Measurements from ENCODE around the gene IL32.
A peak's percentile ranks its signal among the peaks of the same experiment; 100 is the strongest.

The IL32 gene

GRCh38 chr16:3059041-3059722 lies 6.3 kb upstream of the IL32 start (continued):
- peak; percentile 30; the same call in 1 of the 2 replicates for TF ChIP-seq KLF8 (tag by site-specific recombination; IDR thresholded peaks at IDR 0.05)
- TF ChIP-seq ZNF2 (tag by site-specific recombination; IDR thresholded peaks at IDR 0.05), result peak; percentile 34; the same call in 1 of the 2 replicates
- TF ChIP-seq KLF16 (tag by site-specific recombination; IDR thresholded peaks at IDR 0.05), result peak; percentile 77
- TF ChIP-seq KLF10 (tag by site-specific recombination; IDR thresholded peaks at IDR 0.05), result peak; percentile 79
- TF ChIP-seq ZBTB17 (tag by site-specific recombination; IDR thresholded peaks at IDR 0.05), result peak; percentile 22; the same call in 1 of the 2 replicates
- TF ChIP-seq ZNF23 (tag by site-specific recombination; IDR thresholded peaks at IDR 0.05; ENCODE audit: borderline replicate concordance), result no peak
- no peak for TF ChIP-seq ZNF133 (tag by site-specific recombination; IDR thresholded peaks at IDR 0.05)
- peak; percentile 84 for TF ChIP-seq ZNF341 (tag by site-specific recombination; IDR thresholded peaks at IDR 0.05; ENCODE audit: low read depth)
- peak; percentile 82 for TF ChIP-seq PATZ1 (tag by site-specific recombination; IDR thresholded peaks at IDR 0.05)
- peak; percentile 55; the same call in 1 of the 2 replicates for TF ChIP-seq ZNF76 (tag by site-specific recombination; IDR thresholded peaks at IDR 0.05; ENCODE audit: borderline replicate concordance, low read depth)
- peak; percentile 82 for TF ChIP-seq GLIS1 (tag by site-specific recombination; IDR thresholded peaks at IDR 0.05)
- TF ChIP-seq PBX3 (CRISPR knock-in tag; IDR thresholded peaks at IDR 0.05), result 0 out of 2 replicates have a peak, but pooled peaks have one; percentile 71
- no peak for TF ChIP-seq ZNF157 (tag by site-specific recombination; IDR thresholded peaks at IDR 0.05)
- no peak for TF ChIP-seq ZNF555 (tag by site-specific recombination; conservative IDR thresholded peaks at IDR 0.05)

GRCh38 chr16:3059723-3060242 lies 5.7 kb upstream of the IL32 start:
- H3K36me3 ChIP-seq (ENCODE audit: control insufficient read depth in 2 of 2, insufficient read depth in 1 of 2, low read length in 2 of 2), result peaks cover 0 to 13% of the 10 kb centered on the region in 2 experiments; a peak in 2 of 3 replicates
- H3K4me1 ChIP-seq (ENCODE audit: control insufficient read depth, insufficient read depth, low read length), result peaks cover 3% of the 10 kb centered on the region
- H3K27ac ChIP-seq (ENCODE audit: extremely low read depth, low read depth, low read length), result peak overlapping the region; percentile 56; the same call in 1 of the 2 replicates
- no peaks in the 10 kb centered on the region for H3K9me3 ChIP-seq (ENCODE audit: control insufficient read depth, insufficient read depth, low read depth, low read length)
- no peak for TF ChIP-seq ZNF10 (tag by site-specific recombination; IDR thresholded peaks at IDR 0.05)
- TF ChIP-seq ZFHX2 (tag by site-specific recombination; conservative IDR thresholded peaks at IDR 0.05), result 0 out of 2 replicates have a peak, but pooled peaks have one; percentile 5
- no peak for TF ChIP-seq ZNF580 (tag by site-specific recombination; IDR thresholded peaks at IDR 0.05)
- no peak for TF ChIP-seq ZNF239 (tag by site-specific recombination; IDR thresholded peaks at IDR 0.05)
- peak; percentile 44 for TF ChIP-seq ZIC2 (tag by site-specific recombination; IDR thresholded peaks at IDR 0.05)
- TF ChIP-seq GLI4 (tag by site-specific recombination; IDR thresholded peaks at IDR 0.05), result 0 out of 2 replicates have a peak, but pooled peaks have one; percentile 26
- TF ChIP-seq FEZF1 (tag by site-specific recombination; IDR thresholded peaks at IDR 0.05), result no peak
- TF ChIP-seq ZBTB20 (tag by site-specific recombination; IDR thresholded peaks at IDR 0.05), result peak; percentile 16; the same call in 1 of the 2 replicates
- no peak for TF ChIP-seq PBX3 (CRISPR knock-in tag; IDR thresholded peaks at IDR 0.05)
- 0 out of 2 replicates have a peak, but pooled peaks have one; percentile 19 for TF ChIP-seq EGR2 (tag by site-specific recombination; IDR thresholded peaks at IDR 0.05; ENCODE audit: low read depth)
- no peak for TF ChIP-seq ELK4 (IDR thresholded peaks at IDR 0.05; ENCODE audit: borderline replicate concordance, low read depth, low read length)
- TF ChIP-seq ZNF341 (tag by site-specific recombination; IDR thresholded peaks at IDR 0.05; ENCODE audit: low read depth), result 0 out of 2 replicates have a peak, but pooled peaks have one; percentile 5
- no peak for TF ChIP-seq ZNF544 (tag by site-specific recombination; IDR thresholded peaks at IDR 0.05)
- no peak for TF ChIP-seq ZBTB7A (tag by site-specific recombination; IDR thresholded peaks at IDR 0.05; ENCODE audit: low read depth)
- TF ChIP-seq ZNF830 (tag by site-specific recombination; IDR thresholded peaks at IDR 0.05; ENCODE audit: low read depth), result no peak
- peak overlapping the region; percentile 33 for H3K4me3 ChIP-seq (ENCODE audit: low read depth, low read length)
- POLR2A ChIA-PET, result interaction anchor here (1.1 to 1.9 kb wide), 8 partner anchors 10 to 72 kb away, joined by 3 to 17 read pairs (median 4); partner anchors contain the start of gene ZSCAN10
- CTCF ChIA-PET, result interaction anchor here (0.6 to 5.3 kb wide), 26 partner anchors 10 to 275 kb away, joined by 3 to 54 read pairs (median 4); partner anchors contain the start of genes OR1F1, ZNF205 and ZSCAN10

All from HEK293 (cell line).